Muscle layer of duodenum (tissue), 2 donors: ENCODE results near the gene SLC25A25.

Experiments used
- H3K27ac ChIP-seq: one replicate; pipeline ENCODE4 v1.7.0; 2013; ENCODE audit warnings: mild to moderate bottlenecking, low read length
- H3K27me3 ChIP-seq: one replicate; pipeline ENCODE4 v1.7.0; 2013; ENCODE audit warnings: low read depth, mild to moderate bottlenecking, control low read depth, low read length
- H3K36me3 ChIP-seq, 2 donors: one replicate each; pipeline ENCODE4 v1.7.0; 2013; ENCODE audit warnings: low read length in 2 of 2, control low read depth in 1 of 2, mild to moderate bottlenecking in 1 of 2; ENCODE audit not compliant: insufficient read depth in 2 of 2, control insufficient read depth in 1 of 2
- H3K4me1 ChIP-seq, 2 donors: one replicate each; pipeline ENCODE4 v1.7.0; 2013; ENCODE audit warnings: low read length in 2 of 2, mild to moderate bottlenecking in 2 of 2, control low read depth in 1 of 2, moderate library complexity in 1 of 2; ENCODE audit not compliant: insufficient read depth in 2 of 2, control insufficient read depth in 1 of 2
- H3K4me3 ChIP-seq, 2 donors: one replicate each; pipeline ENCODE4 v1.7.0; 2013; ENCODE audit warnings: low read length in 2 of 2, low read depth in 1 of 2, mild to moderate bottlenecking in 1 of 2
- H3K9me3 ChIP-seq, 2 donors: one replicate each; pipeline ENCODE4 v1.7.0; 2013; ENCODE audit warnings: low read length in 2 of 2, control low read depth in 1 of 2, mild to moderate bottlenecking in 1 of 2; ENCODE audit not compliant: control insufficient read depth in 1 of 2
- donor health status: healthy.

The SLC25A25 gene

DNA sequence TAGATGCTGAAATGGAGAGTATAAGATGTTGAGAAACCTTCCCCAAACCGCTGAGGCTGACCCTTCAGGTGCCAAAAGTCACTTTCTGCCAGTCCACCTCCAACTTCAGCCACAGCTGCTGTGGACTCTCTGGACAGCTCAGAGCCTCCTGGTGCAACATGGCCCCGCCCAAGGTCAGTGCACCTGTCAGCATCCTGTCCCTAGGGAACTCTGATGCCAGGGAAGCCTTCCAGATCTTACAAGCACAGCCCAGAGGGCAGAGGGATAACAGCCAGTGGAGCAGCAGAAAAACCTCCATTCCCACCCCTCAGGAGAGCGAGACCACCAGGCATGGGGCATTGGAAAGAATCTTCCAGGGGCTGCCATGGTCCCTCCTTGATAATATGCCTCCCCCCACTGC lies 70.0 kb downstream of the SLC25A25 start:
- no peaks in the 10 kb centered on the region for H3K27me3 ChIP-seq
- no peaks in the 10 kb centered on the region for H3K4me1 ChIP-seq
- no peaks in the 10 kb centered on the region for H3K36me3 ChIP-seq
- H3K4me3 ChIP-seq = no peak overlapping the region
- peaks cover 0 to 2% of the 10 kb centered on the region in 2 donors for H3K9me3 ChIP-seq
- H3K27ac ChIP-seq = no peak overlapping the region

DNA sequence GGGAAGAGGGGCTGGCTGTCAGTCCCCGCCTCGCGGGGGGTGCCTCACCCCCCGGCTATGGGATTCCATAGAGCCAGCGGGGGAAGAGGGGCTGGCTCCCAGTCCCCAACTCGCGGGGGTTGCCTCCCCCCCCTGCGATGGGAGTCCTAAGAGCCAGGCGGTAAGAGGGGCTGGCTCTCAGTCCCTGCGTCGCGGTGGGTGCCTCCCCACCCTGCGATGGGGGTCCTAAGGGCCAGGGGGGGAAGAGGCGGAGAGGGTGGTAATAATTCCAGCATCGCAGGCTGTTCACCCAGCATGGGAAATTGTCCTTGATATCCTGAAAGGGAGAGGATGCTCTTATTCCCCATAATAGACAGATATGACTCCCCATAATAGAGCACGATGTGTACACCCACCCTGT lies 71.6 kb downstream of the SLC25A25 start:
- Histone ChIP-seq H3K9me3 (no peaks in the 10 kb centered on the region), H3K27me3 (no peaks in the 10 kb centered on the region), H3K4me3 (no peak overlapping the region), H3K27ac (no peak overlapping the region), H3K36me3 (no peaks in the 10 kb centered on the region), H3K4me1 (no peaks in the 10 kb centered on the region)

DNA sequence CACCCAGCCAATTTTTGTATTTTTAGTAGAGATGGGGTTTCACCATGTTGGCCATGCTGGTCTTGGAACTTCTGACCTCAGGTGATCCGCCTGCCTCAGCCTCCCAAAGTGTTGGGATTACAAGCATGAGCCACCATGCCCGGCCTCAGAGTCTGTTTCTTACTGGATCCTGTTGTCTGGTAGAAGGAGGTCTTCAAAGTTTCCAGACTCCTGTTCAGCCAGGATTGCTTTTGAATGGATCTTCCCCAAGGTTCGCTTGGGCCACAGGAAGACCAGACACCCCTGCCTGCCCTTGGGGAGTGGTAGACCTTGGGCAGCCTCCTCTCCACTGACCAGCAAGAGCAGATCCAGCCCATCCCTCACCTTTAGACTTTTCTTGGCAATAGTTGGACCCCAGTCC lies 73.6 kb downstream of the SLC25A25 start:
- H3K9me3 ChIP-seq = no peaks in the 10 kb centered on the region
- H3K4me1 ChIP-seq = no peaks in the 10 kb centered on the region
- H3K4me3 ChIP-seq = no peak overlapping the region
- no peaks in the 10 kb centered on the region for H3K27me3 ChIP-seq
- H3K36me3 ChIP-seq = no peaks in the 10 kb centered on the region
- no peak overlapping the region for H3K27ac ChIP-seq

DNA sequence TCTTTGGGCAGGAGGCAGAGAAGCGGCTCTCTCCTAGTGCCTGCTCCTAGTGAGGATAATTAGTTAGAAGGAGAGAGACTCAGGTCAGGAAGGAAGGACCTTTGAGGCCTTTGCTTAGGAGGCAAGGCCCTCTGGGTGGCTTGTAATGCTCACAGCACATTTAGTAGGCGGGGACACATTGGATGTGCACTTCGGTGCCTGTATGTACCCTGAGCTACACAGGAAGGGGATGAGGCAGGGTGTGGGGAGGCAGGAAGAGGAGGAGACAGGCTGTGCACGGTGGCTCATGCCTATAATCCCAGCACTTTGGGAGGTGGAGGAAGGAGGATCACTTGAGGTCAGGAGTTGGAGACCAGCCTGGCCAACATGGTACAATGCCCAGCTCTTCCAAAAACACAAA lies 74.0 kb downstream of the SLC25A25 start:
- Histone ChIP-seq H3K27ac (no peak overlapping the region), H3K27me3 (no peaks in the 10 kb centered on the region), H3K4me3 (no peak overlapping the region), H3K4me1 (no peaks in the 10 kb centered on the region), H3K36me3 (no peaks in the 10 kb centered on the region), H3K9me3 (no peaks in the 10 kb centered on the region)

DNA sequence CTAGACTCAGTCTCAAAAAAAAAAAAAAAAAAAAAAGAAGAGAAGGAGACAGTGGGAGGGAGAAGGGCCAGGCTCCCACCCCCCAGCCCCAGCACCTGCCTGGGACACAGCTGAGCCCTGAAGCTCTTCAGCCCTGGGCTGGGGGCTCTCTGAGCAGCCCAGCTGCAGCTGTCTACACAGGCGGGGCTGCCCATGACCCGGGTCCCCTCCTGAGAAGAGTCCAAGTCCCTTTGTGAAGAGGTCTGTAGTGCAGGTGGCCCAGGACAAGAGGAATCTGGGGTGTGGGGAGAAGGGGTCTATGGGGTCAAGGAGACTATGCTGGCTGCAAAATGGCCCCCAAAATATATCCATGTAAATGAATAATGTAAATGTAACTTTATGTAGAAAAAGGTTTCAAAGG lies 74.6 kb downstream of the SLC25A25 start:
- no peak overlapping the region for H3K27ac ChIP-seq
- no peak overlapping the region for H3K4me3 ChIP-seq
- no peaks in the 10 kb centered on the region for H3K36me3 ChIP-seq
- no peaks in the 10 kb centered on the region for H3K27me3 ChIP-seq
- H3K4me1 ChIP-seq = no peaks in the 10 kb centered on the region
- no peaks in the 10 kb centered on the region for H3K9me3 ChIP-seq

DNA sequence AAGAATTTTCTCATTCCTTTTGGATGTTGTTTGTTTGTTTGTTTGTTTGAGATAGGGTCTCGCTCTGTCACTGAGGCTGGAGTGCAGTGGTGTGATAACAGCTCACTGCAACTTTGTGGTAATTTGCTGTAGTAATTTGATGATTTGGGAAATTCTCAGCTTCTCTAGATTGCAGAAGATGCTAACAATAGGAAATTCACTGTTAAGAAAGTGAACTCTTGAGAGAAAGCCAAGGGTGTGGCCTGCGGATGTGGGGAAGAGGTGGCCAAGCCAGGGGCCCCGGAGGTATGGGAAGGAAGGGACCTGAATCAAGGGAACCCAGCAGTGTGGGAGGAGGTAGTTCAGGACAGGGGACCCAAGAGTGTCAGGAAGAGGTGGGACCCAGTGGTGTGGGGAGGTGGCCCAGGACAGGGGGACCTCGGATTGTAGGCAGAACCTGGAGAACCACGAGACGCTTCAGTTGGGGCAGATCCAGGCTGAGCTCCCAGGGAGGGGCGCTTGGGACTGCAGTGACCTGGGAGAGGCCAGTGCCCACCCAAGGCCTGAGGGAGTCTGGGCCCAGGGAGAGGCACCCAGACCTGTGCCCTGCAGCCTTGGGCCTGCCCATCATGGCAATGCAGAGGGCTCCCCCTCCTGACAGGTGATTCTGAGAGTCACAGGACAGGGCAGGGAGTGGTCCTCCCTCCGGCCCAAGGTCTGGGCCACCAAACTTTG lies 75.7 kb downstream of the SLC25A25 start:
- Histone ChIP-seq H3K36me3 (no peaks in the 10 kb centered on the region), H3K4me3 (no peak overlapping the region), H3K27me3 (no peaks in the 10 kb centered on the region), H3K9me3 (no peaks in the 10 kb centered on the region), H3K4me1 (peaks cover 0 to 3% of the 10 kb centered on the region in 2 donors), H3K27ac (no peak overlapping the region)

DNA sequence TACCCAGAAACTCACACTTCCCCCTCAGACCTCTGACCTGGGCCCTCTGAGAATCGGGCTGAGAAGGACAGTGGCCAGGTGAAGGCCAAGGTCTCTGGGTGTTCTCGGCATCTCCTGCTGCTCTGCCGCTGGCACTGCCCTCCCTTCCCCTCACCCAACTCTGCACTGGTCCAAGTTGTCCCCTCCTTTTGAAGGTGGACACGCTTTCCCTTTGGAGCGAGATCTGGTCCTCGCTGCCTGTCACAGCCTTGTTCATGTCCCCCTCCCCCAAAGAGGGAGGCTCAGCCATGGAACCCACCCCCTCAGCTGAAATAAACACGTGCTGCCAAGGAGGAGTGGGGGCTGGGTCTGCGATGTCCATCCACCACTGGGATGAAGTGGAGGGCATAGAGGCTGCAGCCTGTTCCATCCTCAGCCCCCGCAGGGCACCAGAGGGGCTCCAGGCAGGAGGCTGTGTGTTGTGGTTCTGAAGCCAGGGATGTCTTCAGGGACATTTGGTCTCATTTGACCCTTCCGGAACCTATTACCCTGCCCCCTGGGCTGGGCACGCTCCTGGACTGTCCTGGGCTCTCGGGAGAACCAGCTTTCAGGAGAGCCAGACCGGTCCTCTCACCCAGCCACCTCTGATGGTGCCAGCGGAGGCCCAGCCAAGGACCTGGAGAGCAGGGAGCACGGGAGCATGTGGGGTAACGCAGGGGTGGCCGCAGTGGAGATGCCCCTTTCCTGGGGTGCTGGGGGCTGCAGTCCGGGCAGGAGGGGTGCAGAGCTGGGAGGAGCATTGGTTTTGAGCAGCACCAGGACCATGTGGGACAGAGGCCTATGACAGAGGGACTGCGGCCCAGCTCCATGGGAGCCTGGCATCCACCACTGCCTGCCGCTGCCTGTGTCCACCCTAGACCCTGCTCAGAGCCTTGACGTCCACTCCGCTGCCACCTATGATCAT lies 76.5 kb downstream of the SLC25A25 start:
- Histone ChIP-seq H3K27ac (no peak overlapping the region), H3K36me3 (no peaks in the 10 kb centered on the region), H3K4me3 (no peak overlapping the region), H3K27me3 (no peaks in the 10 kb centered on the region), H3K9me3 (no peaks in the 10 kb centered on the region), H3K4me1 (peaks cover 0 to 4% of the 10 kb centered on the region in 2 donors)

DNA sequence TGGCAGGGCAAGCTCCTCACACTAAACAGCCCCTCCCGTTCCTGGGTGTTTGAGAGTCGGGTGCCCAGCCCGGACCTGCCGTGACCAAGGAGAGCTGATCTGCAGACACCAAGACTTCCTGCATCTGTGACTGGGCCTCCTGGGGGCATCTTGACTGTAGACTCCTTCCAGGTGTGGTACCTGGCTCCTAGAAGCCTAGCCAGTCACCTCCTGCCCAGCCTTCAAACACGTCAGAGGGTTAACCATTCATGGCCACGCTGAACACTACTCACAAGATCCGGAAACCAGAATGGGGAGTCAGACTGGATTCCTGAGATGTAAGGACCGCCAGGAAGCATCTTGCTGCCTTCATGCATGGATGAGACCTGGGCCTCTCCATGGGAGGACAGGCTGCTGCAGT lies 77.5 kb downstream of the SLC25A25 start:
- Histone ChIP-seq H3K4me1 (peaks cover 0 to 4% of the 10 kb centered on the region in 2 donors), H3K4me3 (no peak overlapping the region), H3K9me3 (no peaks in the 10 kb centered on the region), H3K36me3 (no peaks in the 10 kb centered on the region), H3K27me3 (no peaks in the 10 kb centered on the region), H3K27ac (no peak overlapping the region)

DNA sequence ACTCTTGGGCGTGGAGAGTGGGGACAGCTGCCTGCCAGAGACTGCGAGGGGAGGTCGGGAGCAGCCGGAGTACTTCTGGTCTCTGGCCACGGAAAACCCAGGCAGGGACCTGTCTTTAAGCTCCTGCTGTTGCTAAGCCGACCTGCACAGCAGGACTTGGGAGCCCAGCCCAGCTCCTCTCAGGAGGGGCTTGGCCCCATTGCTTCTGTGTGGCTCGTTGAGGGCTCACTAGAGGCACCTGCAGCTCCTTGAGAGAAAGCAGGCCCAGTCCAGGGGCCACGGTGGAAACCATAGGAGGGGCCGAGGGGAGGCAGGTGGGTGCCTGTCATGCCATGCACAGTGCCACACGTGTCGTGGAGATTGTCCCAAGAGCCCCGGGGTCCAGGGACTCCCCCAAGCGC lies 77.9 kb downstream of the SLC25A25 start:
- H3K36me3 ChIP-seq = no peaks in the 10 kb centered on the region
- no peaks in the 10 kb centered on the region for H3K9me3 ChIP-seq
- no peak overlapping the region for H3K27ac ChIP-seq
- peaks cover 0 to 4% of the 10 kb centered on the region in 2 donors for H3K4me1 ChIP-seq
- no peak overlapping the region for H3K4me3 ChIP-seq
- H3K27me3 ChIP-seq = no peaks in the 10 kb centered on the region

DNA sequence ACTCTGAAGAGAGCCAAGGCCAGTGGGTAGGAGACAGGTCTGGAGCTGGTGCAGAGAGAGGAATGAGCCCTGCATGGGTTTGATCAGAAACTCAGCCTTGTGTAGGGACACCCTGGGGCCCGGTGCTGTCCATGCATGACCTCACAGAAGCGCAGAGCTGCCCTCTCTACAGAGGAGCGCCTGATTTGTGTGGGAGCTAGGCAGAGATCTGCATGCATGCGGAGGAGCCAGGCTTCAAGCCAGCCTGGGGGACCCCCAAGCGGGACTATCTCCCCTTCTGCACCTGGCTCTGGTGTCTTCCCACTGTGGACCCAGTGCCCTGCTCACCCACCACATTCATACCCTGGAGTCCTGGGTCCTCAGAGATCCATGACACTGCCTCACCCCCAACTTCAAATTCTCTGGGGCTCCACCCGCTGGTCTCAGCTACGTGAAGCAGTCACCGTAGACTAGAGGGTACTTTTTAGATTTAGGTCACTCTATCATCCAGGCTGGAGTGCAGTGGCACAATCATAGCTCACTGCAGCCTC lies 78.6 kb downstream of the SLC25A25 start:
- Histone ChIP-seq H3K27ac (no peak overlapping the region), H3K36me3 (no peaks in the 10 kb centered on the region), H3K4me3 (no peak overlapping the region), H3K4me1 (peaks cover 0 to 4% of the 10 kb centered on the region in 2 donors), H3K27me3 (no peaks in the 10 kb centered on the region), H3K9me3 (no peaks in the 10 kb centered on the region)

DNA sequence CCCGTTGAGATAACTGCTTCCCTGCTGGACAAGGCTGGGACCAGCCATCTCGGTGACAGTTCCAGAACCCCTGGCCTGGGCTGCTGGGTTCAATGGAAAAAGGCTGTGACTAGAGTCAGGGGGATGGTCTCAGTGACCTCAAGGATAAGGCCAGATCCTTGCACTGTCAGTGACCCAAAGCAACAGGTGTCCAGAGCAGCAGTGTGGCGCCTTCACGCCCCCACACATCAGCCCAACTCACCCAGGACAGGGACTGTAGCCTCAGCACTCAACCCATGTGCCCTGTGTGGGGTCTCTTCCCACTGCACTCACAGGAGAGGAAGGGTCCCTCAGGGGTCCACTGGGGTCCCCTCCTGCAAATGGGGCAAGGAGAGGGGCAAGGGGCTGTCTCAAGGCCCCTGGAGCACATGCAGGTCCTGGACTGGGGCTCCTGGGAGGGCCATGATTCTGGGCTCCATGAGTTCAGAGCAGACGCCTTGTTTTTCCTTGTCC lies 80.5 kb downstream of the SLC25A25 start:
- Histone ChIP-seq H3K4me3 (no peak overlapping the region), H3K27ac (peak overlapping the region; percentile 86)

More for the DNA sequence above, 80.5 kb downstream of the SLC25A25 start:
- no peaks in the 10 kb centered on the region for H3K27me3 ChIP-seq
- H3K36me3 ChIP-seq = no peaks in the 10 kb centered on the region
- H3K9me3 ChIP-seq = no peaks in the 10 kb centered on the region
- peaks cover 0 to 4% of the 10 kb centered on the region in 2 donors for H3K4me1 ChIP-seq
